Stimulated activated CD8-positive, alpha-beta memory T cell treated with anti-CD3 and anti-CD28 coated beads, Interleukin-7, amount 100 ng/mL, for 24 hours (primary cell): Measurements from ENCODE around the gene HCRTR1.

Experiments used
- DNase-seq: peaks from one replicate; pipeline ENCODE4 v3.0.0-alpha.2; 2020; ENCODE audit warnings: low read depth

Gene HCRTR1

GRCh38 chr1:31650161-31651088 lies 32.9 kb downstream of the HCRTR1 start:
- DNase-seq, result no peak

GRCh38 chr1:31651089-31651420 lies 33.6 kb downstream of the HCRTR1 start:
- no peak for DNase-seq

GRCh38 chr1:31651766-31652165 lies 34.3 kb downstream of the HCRTR1 start:
- no peak for DNase-seq

GRCh38 chr1:31652891-31653499 lies 35.5 kb downstream of the HCRTR1 start:
- DNase-seq, result no peak

GRCh38 chr1:31653717-31654473 lies 36.4 kb downstream of the HCRTR1 start:
- DNase-seq, result no peak

GRCh38 chr1:31654474-31654776 lies 36.9 kb downstream of the HCRTR1 start:
- no peak for DNase-seq

GRCh38 chr1:31655104-31655503 lies 37.6 kb downstream of the HCRTR1 start:
- DNase-seq, result no peak

- DNase-seq, result no peak
These were observed 38.3 kb downstream of the HCRTR1 start for GRCh38 chr1:31655756-31656155.

GRCh38 chr1:31657020-31657804 lies 39.7 kb downstream of the HCRTR1 start:
- no peak for DNase-seq

GRCh38 chr1:31657972-31658510 lies 40.6 kb downstream of the HCRTR1 start:
- no peak for DNase-seq

- DNase-seq, result no peak
These were observed 41.2 kb downstream of the HCRTR1 start for GRCh38 chr1:31658721-31659120.

- no peak for DNase-seq
These were observed 42.4 kb downstream of the HCRTR1 start for GRCh38 chr1:31659889-31660288.

- no peak for DNase-seq
These were observed 43.5 kb downstream of the HCRTR1 start for GRCh38 chr1:31660871-31661455.

- DNase-seq, result no peak
These were observed 44.4 kb downstream of the HCRTR1 start for GRCh38 chr1:31661856-31662255.

GRCh38 chr1:31662463-31662862 lies 45.0 kb downstream of the HCRTR1 start:
- DNase-seq, result no peak

- peak; percentile 50 for DNase-seq
These were observed 46.3 kb downstream of the HCRTR1 start for GRCh38 chr1:31663622-31664452.

- DNase-seq, result no peak
These were observed 47.0 kb downstream of the HCRTR1 start for GRCh38 chr1:31664528-31664927.

- DNase-seq, result no peak
These were observed 47.9 kb downstream of the HCRTR1 start for GRCh38 chr1:31665234-31665878.

- no peak for DNase-seq
These were observed 48.9 kb downstream of the HCRTR1 start for GRCh38 chr1:31666263-31666963.
